GM18861 (cell line): Measurements from ENCODE around the gene RPRD1B.

Experiments
- ATAC-seq: cut with Tn5 transposase; IDR thresholded peaks from one replicate; pipeline ENCODE4 v1.9.1; 2021; ENCODE audit not compliant: unreplicated experiment

The RPRD1B gene

GRCh38 chr20:38132910-38133501 is 99.5 kb downstream of the RPRD1B start:
- ATAC-seq = no peak

DNA sequence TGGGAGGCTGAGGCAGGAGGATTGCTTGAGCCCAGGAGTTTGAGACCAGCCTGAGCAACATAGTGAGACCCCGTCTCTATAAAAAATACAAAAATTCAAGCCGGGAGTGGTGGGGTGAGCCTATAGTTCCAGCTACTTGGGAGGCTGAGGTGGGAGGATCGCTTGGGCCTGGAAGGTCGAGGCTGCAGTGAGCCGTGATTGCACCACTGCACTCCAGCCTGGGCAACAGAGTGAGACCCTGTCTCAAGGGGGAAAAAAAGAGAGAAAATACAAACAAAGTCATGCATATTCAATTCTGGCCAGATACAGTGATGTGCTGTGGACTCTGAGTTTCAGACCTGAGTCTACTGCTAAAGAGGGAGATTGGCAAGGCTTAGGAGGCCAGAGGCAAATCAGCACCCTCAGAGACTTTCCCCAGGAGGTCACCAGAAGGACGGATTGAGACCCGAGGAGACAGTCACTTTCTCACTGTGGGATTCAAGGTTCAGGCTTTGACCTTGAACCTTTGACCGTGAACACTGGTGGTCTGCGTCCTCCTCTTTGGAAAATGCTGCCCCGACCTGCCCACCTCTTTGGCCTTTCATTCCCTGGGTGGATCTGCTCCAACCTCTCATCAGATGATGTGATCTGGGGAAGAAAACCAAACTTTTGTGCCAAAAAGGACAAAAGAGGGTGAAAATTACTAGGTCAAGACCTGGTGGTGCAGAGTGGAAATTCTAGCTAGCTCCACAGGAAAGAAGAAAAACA is 100.3 kb downstream of the RPRD1B start:
- no peak for ATAC-seq

- ATAC-seq = no peak
These were observed 101.1 kb downstream of the RPRD1B start for GRCh38 chr20:38134427-38135270.

DNA sequence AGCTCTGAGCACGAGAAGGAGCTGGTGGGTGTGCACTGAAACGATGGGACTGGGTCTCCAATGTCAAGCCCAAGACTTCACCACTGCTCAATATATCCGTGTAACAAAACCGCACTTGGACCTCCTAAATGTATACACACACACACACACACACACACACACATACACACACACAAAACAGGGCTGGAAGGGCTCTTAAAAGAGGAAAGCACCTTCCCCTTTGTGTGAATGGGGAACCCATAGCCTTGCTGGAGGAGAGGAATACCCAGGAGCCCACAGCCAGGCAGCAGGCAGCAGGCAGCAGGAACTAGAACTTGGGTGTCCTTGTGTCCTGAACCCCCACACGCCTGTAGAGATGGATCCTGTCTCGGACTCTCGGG is 101.7 kb downstream of the RPRD1B start:
- ATAC-seq = no peak

DNA sequence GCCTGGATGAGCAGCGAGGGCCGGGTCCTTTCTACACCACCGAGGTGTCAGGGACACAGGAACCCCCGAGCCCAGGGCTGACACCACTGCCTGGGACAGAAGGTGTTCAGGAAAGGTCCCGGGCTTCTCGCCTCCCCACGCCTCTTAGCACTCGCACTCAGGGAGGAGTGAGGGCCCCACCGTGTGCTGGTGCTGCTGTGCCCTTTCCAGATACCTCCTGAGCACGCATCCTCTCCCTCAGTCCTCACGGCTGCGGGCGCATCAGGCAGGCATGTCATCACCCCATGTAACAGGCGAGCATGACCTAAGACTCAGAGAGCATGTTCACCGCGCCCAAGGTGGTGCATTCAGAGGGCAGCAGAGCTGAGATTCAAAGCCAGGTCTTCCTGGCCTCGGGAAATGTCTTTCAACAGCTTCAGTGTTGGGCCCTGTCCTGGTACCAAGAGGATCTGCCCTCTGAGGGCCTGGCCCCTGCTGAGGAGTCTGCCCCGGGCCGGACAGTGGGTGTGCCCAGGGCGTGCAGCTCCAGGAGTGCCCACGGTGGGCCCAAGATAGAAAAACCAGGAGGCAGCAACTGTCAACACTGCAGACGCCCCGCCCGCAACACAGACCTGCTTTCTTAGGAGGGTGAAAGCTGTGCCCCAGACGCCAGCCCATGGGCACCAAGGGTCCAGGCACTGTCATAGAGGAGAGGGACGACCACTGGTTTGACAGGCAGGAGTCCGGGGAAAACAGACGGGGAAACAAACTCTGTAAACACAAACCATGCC is 102.3 kb downstream of the RPRD1B start:
- ATAC-seq = no peak

GRCh38 chr20:38136421-38137245 is 103.1 kb downstream of the RPRD1B start:
- no peak for ATAC-seq

GRCh38 chr20:38137441-38138037 is 104.0 kb downstream of the RPRD1B start:
- no peak for ATAC-seq

GRCh38 chr20:38138086-38138778 is 104.7 kb downstream of the RPRD1B start:
- no peak for ATAC-seq

DNA sequence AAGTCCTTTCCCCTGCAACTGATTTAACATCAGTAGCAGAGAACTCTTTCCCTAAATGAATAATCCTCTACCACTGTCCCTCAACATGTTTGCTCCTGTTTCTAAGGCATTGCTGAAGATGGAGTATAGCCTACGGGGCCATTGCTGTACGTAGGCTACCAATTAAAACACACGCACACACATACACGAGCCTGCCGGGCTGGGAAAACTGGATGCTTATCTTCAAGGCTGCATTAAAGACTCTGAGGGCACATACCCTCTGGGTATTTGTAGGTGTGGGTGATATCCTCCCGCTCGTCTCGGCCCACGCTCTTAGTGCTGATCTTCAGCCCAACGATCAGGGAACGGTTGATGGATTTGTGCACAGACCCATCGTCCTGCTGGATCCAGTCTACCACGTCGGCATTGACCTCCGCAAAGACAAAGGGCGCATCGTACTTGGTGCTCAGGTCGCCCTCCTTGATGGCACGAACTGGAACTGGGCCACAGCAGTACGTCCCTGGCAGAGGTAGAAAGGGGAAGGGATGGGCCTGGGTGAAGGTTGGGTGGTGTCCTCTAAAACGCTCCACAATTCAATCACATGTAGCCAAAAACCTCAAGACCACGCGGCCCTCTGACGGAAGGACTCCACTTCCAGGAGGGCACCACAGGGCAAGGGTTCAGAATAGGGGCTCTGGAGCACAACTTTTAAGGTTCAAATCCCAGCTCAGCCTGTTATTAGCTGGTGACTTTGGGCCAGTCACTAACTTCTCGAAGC is 105.8 kb downstream of the RPRD1B start:
- ATAC-seq = no peak

DNA sequence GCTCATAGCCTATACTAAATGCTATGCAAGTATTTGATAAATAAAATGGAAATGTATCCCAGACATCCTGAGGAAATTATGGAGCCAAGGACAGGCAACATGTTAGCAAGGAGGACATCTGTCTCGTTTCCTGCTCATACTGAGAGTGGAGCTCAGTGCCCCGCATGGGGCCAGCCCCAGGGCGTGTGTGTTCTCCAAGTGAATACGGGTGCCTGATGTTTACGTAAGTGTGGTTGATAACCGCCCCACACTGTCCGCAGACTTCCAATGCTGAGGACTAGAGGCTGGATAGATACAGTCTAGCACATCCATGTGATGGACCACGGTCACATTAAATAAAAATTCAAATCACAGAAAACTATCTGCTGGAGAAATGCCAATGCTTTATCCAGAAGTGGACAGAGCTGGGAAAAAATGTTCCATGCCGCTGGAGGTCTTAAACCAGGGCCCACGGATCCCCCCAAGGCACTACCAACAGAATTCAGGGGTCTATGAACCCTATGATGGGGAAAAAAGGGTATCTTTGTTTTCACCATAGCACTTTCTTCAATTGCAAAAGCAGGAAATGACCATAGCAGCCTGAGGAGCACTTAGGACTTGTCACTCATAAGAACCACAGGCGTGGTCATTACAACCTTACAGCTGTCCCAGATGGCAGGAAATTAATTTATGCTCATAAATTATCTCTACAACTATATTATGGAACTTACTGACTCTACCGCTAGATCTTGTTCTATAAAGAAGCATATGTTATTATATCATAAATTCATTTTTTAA is 106.6 kb downstream of the RPRD1B start:
- ATAC-seq = no peak

GRCh38 chr20:38141204-38141888 is 107.8 kb downstream of the RPRD1B start:
- no peak for ATAC-seq
